Right lung (tissue), 5 donors: ENCODE results near the gene SH2B2. TPM values are rescaled to one million over a fixed set of nuclear protein-coding genes. Genes with fewer than 3 reads are reported as not detected.
"Not testable (repeated sequence)": the region's sequence is repeated elsewhere in the genome, so short reads cannot be mapped to it uniquely, and the experiment has no call there.

Source experiments
- DNase-seq, 2 donors: peaks; one replicate each; pipeline ENCODE4 v3.0.0-alpha.2; 2013
- polyA plus RNA-seq, 5 donors: library from polyadenylated mRNA; unstranded; fragments of 120-200 nt; gene quantifications; one replicate each; pipeline versions ENCODE4 v1.2.1 to v1.2.3, GENCODE V29; 2013; ENCODE audit warnings: inconsistent platforms in 1 of 5, low replicate concordance in 1 of 5; ENCODE audit not compliant: insufficient read length in 5 of 5, insufficient read depth in 1 of 5

The SH2B2 gene
- polyA plus RNA-seq, 5 donors: 2.4 to 6.3 (median 2.6) TPM

- DNase-seq: not testable (repeated sequence)
Observed at GRCh38 chr7:102330666-102331460, 44.2 kb downstream of the SH2B2 start.

GRCh38 chr7:102335574-102335973, 48.9 kb downstream of the SH2B2 start:
- not testable (repeated sequence) for DNase-seq

GRCh38 chr7:102337002-102337401, 50.3 kb downstream of the SH2B2 start:
- DNase-seq: not testable (repeated sequence)

GRCh38 chr7:102337420-102337819, 50.8 kb downstream of the SH2B2 start:
- not testable (repeated sequence) for DNase-seq

- DNase-seq: not testable (repeated sequence)
Observed at GRCh38 chr7:102340599-102341368, 54.1 kb downstream of the SH2B2 start.

GRCh38 chr7:102346983-102347382, 60.3 kb downstream of the SH2B2 start:
- DNase-seq: not testable (repeated sequence)

- not testable (repeated sequence) for DNase-seq
Observed at GRCh38 chr7:102356344-102356743, 69.7 kb downstream of the SH2B2 start, which contains the start of gene SPDYE6. Gene SPDYE6, minus strand, starts transcription at chr7:102356444. Its CDS starts 421 bp downstream, at chr7:102356023.

GRCh38 chr7:102363549-102364393, 77.1 kb downstream of the SH2B2 start:
- DNase-seq: peak; percentile 94

GRCh38 chr7:102364394-102364886, 77.8 kb downstream of the SH2B2 start:
- not testable (repeated sequence) for DNase-seq

- not testable (repeated sequence) for DNase-seq
Observed at GRCh38 chr7:102365390-102365789, 78.7 kb downstream of the SH2B2 start.

- not testable (repeated sequence) for DNase-seq
Observed at GRCh38 chr7:102370038-102370437, 83.4 kb downstream of the SH2B2 start.

Other genes starting within 250 kb of the SH2B2 start
- gene SPDYE6, start 69.6 kb downstream of the SH2B2 start, polyA plus RNA-seq: 1 to 10 TPM; 2.0 to 8.6 (median 3.2) TPM
- gene PRKRIP1, start 109.5 kb downstream of the SH2B2 start, polyA plus RNA-seq: 10 to 100 TPM; 38.1 to 44.9 (median 42.2) TPM
- 10 to 100 TPM in 3 of 5 donors, 1 to 10 TPM in 2; 9.5 to 21.5 (median 10.5) TPM for gene ORAI2, start 146.7 kb downstream of the SH2B2 start, polyA plus RNA-seq
- gene ALKBH4, start 178.0 kb downstream of the SH2B2 start, polyA plus RNA-seq: 10 to 100 TPM in 4 of 5 donors, 1 to 10 TPM in 1; 9.2 to 15.1 (median 11.5) TPM
- gene LRWD1, start 178.1 kb downstream of the SH2B2 start, polyA plus RNA-seq: 10 to 100 TPM; 11.6 to 24.6 (median 16.4) TPM
- 10 to 100 TPM; 22.2 to 38.5 (median 27.3) TPM for gene POLR2J, start 192.1 kb downstream of the SH2B2 start, polyA plus RNA-seq
- 10 to 100 TPM in 1 of 5 donors, 1 to 10 TPM in 4; 2.4 to 12.2 (median 5.5) TPM for gene RASA4B, start 230.9 kb downstream of the SH2B2 start, polyA plus RNA-seq